AG09319 (cell line): ENCODE results near the gene CASP8.
A peak's percentile ranks its signal among the peaks of the same experiment; 100 is the strongest.

ENCODE experiments used
- DNase-seq: peaks from one replicate; pipeline ENCODE4 v3.0.0-alpha.2; 2010; ENCODE audit warnings: low read depth; ENCODE audit errors: extremely low read depth
- TF ChIP-seq, protein P1 (sequence below): IDR thresholded peaks from 2 replicates; pipeline ENCODE4 v1.5.1; 2011; ENCODE audit warnings: low read depth, mild to moderate bottlenecking, inconsistent platforms, low read length, moderate library complexity

Gene CASP8

DNA sequence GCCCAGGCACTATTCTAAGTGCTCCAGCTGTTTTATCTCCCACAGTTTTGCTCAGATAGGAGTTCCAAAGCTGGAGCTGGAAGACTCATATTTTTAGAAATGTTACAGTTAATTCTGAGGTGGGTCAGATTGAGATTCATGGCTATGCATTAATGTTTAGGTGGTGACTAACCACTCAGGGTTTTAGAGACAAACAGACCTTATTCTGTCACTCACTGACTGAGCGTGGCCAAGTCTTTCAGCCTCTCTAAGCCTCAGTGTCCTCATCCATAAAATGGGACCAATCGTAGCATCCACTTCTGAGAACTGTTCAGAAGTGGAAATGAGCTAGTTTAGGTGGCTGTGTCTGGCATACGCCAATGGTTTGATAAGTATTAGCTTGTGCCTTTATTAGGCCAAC is 4.3 kb upstream of the CASP8 start:
- TF ChIP-seq, protein P1, sequence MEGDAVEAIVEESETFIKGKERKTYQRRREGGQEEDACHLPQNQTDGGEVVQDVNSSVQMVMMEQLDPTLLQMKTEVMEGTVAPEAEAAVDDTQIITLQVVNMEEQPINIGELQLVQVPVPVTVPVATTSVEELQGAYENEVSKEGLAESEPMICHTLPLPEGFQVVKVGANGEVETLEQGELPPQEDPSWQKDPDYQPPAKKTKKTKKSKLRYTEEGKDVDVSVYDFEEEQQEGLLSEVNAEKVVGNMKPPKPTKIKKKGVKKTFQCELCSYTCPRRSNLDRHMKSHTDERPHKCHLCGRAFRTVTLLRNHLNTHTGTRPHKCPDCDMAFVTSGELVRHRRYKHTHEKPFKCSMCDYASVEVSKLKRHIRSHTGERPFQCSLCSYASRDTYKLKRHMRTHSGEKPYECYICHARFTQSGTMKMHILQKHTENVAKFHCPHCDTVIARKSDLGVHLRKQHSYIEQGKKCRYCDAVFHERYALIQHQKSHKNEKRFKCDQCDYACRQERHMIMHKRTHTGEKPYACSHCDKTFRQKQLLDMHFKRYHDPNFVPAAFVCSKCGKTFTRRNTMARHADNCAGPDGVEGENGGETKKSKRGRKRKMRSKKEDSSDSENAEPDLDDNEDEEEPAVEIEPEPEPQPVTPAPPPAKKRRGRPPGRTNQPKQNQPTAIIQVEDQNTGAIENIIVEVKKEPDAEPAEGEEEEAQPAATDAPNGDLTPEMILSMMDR, result no peak
- DNase-seq, result no peak

DNA sequence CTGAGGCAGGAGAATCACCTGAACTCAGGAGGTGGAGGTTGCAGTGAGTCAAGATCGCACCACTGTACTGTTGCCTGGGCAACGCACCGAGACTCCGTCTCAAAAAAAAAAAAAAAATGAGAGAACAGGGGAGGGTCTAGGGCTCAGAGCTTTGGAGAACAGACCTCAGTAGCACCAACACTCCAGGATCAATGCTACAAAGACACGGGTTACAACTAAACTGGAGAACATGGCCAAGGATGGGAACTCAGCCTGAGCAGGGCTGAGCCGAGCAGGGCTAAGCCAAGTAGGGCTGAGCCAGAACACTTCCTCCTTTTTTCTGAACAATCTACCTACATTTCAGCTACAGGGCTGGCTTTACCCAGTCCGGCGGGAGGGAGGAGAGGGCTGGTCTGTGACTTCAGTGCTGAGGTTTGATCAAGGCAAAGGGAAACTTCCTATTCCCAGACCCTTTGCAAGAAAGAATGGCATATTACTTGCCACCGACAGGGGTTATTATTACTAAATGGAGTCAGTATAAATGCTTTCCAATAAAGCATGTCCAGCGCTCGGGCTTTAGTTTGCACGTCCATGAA is 2.9 kb upstream of the CASP8 start:
- DNase-seq, result no peak
- TF ChIP-seq, protein P1, result no peak

DNA sequence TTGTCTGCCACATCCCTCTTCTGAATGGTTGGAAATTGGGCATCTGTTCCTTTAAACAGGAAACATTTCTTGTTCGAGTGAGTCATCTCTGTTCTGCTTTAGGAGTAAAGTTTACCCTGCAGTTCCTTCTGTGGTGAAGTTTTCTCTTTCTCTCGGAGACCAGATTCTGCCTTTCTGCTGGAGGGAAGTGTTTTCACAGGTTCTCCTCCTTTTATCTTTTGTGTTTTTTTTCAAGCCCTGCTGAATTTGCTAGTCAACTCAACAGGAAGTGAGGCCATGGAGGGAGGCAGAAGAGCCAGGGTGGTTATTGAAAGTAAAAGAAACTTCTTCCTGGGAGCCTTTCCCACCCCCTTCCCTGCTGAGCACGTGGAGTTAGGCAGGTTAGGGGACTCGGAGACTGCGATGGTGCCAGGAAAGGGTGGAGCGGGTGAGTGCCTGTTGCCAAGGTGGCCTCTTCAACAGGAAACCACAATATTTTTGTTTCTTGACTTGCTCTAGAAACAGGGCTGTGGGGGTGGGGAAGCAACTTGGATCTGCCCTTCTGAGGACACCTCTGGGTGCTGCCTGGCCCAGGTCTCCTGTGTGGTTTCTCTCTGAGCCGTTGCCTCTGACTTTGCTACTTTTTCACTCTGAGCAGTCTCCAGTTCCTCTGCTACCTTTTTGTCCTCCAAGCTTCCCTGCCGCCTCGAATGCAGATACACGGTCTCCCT is 2.2 kb upstream of the CASP8 start:
- TF ChIP-seq, protein P1, result no peak; the same call in 1 of the 2 replicates
- peak; percentile 49 for DNase-seq

DNA sequence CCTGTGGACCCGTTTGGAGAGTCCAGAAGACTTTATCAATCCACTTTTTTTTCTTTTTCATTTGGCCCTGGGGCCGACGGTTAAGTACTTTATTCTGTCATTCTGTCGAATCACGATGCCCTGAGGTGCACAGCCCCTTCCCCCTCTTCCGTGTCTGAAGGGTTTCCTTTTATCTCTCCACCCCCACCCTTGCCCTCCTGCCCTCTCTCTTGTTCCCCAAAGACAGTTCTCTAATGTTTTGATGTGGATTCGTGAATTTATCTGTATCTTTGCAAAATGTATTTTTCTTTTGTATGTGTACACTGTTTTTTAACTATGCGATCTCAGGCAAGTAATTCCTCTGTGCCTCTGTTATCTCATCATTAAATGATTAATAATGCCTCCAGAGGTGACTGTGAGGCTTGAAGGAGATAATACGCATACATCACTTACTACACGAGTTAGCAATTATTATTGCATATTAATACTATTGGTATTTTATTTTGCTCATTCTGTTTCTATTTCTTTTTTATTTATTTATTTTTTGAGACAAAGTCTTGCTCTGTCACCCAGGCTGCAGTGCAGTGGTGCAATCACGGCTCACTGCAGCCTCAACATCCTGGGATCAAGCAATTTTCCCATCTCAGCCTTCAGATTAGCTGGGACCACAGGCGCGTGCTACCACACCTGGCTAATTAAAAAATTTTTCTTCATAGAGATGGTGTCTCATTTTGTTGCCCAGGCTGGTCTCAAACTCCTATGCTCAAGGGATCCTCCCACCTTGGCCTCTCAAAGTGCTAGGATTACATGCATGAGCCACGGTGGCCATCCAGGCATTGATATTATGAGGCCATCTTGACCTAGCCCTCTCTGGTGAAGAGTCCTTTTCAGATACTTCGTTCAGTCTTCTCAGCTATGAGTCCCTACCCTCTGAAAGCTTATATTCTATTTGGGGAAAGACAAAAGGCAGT is 1.4 kb upstream of the CASP8 start:
- DNase-seq, result no peak
- TF ChIP-seq, protein P1, result peak; percentile 26; the same call in 1 of the 2 replicates

DNA sequence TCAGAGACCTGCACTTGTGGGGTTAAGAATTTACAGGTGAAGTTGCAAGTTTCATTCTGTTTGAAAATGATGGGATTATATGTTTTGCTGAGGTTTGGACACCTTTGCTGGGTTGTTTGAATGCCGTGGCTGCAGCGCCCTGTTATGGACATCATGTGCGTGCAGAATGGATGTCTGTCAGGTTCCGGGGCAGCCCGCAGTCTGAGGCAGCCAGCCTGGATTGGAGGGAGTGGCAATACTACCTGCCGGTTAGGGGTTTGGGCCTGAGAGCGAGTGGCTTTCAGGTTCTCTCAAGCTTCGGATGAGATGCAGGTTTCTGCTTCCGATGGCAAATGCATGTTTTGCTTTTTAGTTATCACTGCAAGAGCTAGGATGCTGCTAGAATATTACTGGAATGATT is 1.1 kb downstream of the CASP8 start:
- no peak for DNase-seq
- TF ChIP-seq, protein P1, result no peak

DNA sequence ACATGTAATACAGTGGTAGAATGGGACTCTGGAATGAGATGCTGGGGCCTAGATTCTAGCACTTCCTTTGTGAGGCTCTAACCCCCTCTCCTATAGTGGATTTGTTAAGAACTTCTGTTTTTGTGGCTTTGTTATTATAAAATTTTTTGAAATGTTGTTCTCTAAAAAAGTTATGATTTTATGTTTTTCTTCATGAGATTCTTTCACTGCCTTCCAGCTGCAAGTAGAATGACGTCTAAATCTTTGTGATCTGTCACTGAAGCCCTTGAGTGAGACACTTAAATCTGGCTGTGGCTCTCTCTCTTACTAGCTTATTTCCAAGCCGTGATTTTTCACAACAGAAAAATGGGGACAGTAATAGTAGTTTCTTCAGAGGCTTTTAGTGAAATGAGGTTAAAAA is 1.6 kb downstream of the CASP8 start:
- TF ChIP-seq, protein P1, result no peak
- DNase-seq, result no peak
